BLaER1 (cell line): ENCODE measurements around the gene ZNF184.

ENCODE experiments used
- H3K27ac ChIP-seq: shearing (Covaris generic); formaldehyde crosslinking; 2 replicates; pipeline ENCODE4 v1.8.1; 2022
- H3K27me3 ChIP-seq: shearing (Covaris generic); formaldehyde crosslinking; 2 replicates; pipeline ENCODE4 v1.8.1; 2022
- H3K36me3 ChIP-seq: shearing (Covaris generic); formaldehyde crosslinking; 2 replicates; pipeline ENCODE4 v1.8.1; 2022
- H3K4me1 ChIP-seq: shearing (Covaris generic); formaldehyde crosslinking; 2 replicates; pipeline ENCODE4 v1.8.1; 2022
- H3K4me2 ChIP-seq: shearing (Covaris generic); formaldehyde crosslinking; 2 replicates; pipeline ENCODE4 v1.8.1; 2022
- H3K4me3 ChIP-seq: shearing (Covaris generic); formaldehyde crosslinking; 2 replicates; pipeline ENCODE4 v1.8.1; 2022
- H3K9ac ChIP-seq: shearing (Covaris generic); formaldehyde crosslinking; 2 replicates; pipeline ENCODE4 v1.8.1; 2022
- H3K9me3 ChIP-seq: shearing (Covaris generic); formaldehyde crosslinking; 2 replicates; pipeline ENCODE4 v1.8.1; 2022
- H4K20me1 ChIP-seq: shearing (Covaris generic); formaldehyde crosslinking; 2 replicates; pipeline ENCODE4 v1.8.1; 2022
- Cebpa-rat ChIP-seq: shearing (Covaris generic); IDR thresholded peaks from 2 replicates; pipeline ENCODE4 v1.8.1; 2022

ZNF184 gene

DNA sequence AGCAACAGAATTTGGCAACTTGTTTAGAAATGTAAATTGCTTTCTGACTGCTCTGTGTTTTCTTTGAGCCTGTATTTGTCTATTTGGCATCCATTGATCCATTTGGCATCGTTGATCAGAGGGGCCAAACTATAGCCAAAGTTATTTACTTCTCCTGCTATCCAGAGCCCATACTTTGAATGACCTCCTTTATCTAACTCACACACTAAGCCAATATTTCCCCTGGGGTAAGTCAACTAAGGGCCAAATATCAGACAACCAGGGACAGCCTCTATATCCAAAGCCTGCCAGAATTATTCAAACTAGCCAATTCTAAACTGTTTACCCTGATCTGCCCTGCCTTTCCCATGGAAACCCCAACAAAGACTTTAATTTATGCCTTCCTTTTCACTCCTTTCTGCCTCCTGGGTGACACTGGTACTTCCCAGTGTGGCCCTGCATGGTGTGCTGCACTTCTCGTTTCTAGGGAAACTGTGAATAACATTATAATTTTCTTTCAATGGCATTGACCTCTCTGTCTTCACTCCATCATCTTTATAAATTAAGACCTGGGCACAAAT lies 19.8 kb upstream of the ZNF184 start:
- no peaks in the 10 kb centered on the region for H3K4me1 ChIP-seq
- H3K4me2 ChIP-seq: no peak overlapping the region
- H3K9me3 ChIP-seq: peaks cover 14% of the 10 kb centered on the region
- no peaks in the 10 kb centered on the region for H4K20me1 ChIP-seq
- H3K36me3 ChIP-seq: no peaks in the 10 kb centered on the region
- TF ChIP-seq Cebpa-rat: no peak
- no peak overlapping the region for H3K27ac ChIP-seq
- peaks cover 11% of the 10 kb centered on the region; the same call in 1 of the 2 replicates for H3K27me3 ChIP-seq
- no peak overlapping the region for H3K9ac ChIP-seq
- H3K4me3 ChIP-seq: no peak overlapping the region

DNA sequence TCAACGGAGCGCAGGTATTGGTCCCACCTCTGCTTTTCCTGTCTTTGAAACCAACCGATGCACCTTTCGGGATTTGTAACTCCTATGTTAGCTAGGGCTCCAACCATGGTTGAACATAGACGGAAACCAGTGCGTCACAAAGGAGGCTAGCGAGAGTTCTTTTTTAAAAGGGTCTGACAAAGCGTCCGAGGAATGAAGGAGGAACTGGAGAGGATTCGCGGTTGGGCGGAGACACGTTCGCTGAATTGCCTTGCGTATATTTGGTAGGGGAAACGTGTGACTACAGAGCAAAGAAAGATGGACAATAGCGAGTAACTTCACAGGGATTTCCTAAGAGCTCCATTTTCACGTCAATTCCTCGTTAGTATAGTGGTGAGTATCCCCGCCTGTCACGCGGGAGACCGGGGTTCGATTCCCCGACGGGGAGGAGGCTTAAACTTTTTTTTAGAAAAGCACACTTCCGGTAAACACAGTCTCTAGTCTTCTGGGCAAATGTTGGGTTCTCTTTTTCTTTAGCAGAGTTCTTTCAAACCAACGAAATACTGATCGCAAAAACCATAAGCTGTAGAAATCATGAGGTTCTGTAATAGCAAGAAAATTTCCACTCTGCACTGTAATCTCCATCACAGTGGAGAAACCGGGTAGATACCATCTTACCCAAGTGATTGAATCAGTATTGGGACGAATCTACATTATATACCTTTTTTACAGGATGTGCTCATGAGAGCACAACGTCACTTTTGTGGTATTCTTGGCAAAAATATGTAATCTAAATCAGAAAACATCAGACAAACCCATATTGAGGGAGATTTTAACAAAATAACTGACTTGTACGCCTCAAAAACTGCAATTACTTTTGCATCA lies 6.6 kb upstream of the ZNF184 start:
- Histone ChIP-seq H4K20me1 (no peaks in the 10 kb centered on the region), H3K9me3 (no peaks in the 10 kb centered on the region), H3K27me3 (no peaks in the 10 kb centered on the region), H3K4me3 (peak overlapping the region; percentile 79), H3K36me3 (no peaks in the 10 kb centered on the region), H3K4me2 (peak overlapping the region; percentile 79), H3K4me1 (peaks cover 23% of the 10 kb centered on the region), H3K9ac (peak overlapping the region; percentile 96), H3K27ac (peak overlapping the region; percentile 95)
- TF ChIP-seq Cebpa-rat: no peak

DNA sequence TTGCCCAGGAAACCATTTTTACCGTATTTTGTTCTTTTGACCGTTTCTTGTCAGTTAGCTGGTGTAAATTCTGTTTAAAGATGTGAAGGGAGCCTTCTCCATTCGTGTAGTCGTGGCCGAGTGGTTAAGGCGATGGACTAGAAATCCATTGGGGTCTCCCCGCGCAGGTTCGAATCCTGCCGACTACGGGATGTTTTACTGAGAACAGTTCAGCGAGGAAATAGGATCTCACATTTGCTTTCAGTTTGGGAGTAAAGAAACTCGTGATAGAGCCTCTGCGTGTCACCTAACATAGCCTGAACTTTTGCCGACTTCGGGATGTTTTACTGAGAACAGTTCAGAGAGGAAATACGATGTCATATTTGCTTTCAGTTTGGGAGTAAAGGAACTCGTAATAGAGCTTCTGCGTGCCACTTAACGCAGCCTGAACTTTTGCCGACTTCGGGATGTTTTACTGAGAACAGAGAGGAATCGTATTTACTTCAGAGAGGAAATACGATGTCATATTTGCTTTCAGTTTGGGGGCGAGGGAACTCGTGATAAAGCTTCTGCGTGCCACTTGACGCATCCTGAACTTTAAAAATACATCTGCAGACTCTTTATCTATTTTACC lies 5.9 kb upstream of the ZNF184 start:
- Histone ChIP-seq H4K20me1 (no peaks in the 10 kb centered on the region), H3K9ac (peak overlapping the region; percentile 96), H3K36me3 (no peaks in the 10 kb centered on the region), H3K27me3 (no peaks in the 10 kb centered on the region), H3K9me3 (no peaks in the 10 kb centered on the region), H3K4me2 (peak overlapping the region; percentile 79), H3K4me1 (peaks cover 26% of the 10 kb centered on the region), H3K27ac (peak overlapping the region; percentile 95), H3K4me3 (peak overlapping the region; percentile 79)
- no peak for TF ChIP-seq Cebpa-rat

DNA sequence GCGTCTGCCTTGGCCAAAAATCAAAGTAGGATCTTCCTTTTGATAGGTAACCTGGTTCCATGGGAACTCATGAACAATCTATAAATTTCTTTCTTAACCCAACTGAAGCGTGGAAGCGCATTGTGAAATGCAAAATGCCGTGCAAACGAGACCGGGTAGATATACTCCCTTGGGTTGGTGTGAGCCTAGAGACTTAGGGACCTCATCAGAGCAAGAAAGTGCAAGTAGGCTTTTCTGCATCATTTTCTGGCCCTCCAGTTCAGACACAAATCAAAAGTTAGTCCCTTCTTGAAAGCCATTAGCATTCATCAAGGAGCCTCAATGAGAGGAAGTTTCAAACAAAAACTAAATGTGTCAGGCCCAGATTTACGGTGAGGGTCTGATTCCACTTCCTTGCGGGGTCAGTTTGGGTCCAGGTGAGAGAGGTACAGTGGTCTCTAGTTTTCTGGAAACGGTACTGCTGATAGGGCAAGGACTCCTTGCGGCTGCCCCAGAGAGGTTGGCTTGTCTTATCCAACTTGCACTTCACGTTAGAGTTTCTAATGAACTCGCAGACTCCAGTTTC lies 5.3 kb upstream of the ZNF184 start:
- Histone ChIP-seq H3K27me3 (no peaks in the 10 kb centered on the region), H3K27ac (peak overlapping the region; percentile 95), H3K9ac (peak overlapping the region; percentile 96), H3K4me3 (peak overlapping the region; percentile 79), H3K9me3 (no peaks in the 10 kb centered on the region), H3K4me1 (peaks cover 28% of the 10 kb centered on the region), H3K36me3 (no peaks in the 10 kb centered on the region), H4K20me1 (no peaks in the 10 kb centered on the region), H3K4me2 (peak overlapping the region; percentile 79)
- no peak for TF ChIP-seq Cebpa-rat

DNA sequence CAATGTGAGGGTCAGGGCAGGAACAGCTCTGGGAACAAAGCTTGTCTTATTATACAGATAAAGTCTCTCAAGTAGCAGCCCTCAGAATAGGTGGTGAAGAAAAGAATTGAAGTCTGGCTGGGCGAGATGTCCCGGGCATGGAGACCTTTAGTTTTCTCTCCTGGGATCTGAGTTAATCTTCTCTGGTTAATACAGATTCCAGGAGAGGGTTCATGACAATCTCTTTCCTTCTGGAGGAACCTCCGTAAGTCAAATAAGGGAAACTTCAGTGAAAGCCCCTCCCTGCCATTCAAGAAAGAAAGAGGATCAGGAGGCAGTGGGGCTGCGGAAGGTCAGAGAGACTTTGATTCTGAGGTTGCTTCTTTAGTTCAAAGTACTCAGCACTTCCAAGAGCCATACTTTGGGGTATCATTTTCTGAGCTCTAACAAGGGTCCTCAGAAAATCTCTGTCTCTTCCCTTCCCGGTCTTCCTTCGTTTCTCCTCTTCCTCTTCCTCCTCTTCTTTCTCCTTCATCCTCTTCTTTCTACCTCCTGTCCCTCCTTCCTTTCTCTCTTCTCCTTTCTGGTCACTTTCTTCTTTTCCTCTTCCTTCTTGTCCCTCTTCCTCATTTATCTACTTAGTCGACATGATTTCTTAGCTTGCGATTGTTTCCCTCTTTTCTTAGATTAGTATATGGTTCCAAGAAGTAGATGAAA lies 4.6 kb upstream of the ZNF184 start:
- Histone ChIP-seq H4K20me1 (no peaks in the 10 kb centered on the region), H3K9me3 (no peaks in the 10 kb centered on the region), H3K27ac (peak overlapping the region; percentile 95), H3K4me2 (peak overlapping the region; percentile 79), H3K9ac (peak overlapping the region; percentile 96; the same call in 1 of the 2 replicates), H3K4me1 (peaks cover 28% of the 10 kb centered on the region), H3K27me3 (no peaks in the 10 kb centered on the region), H3K36me3 (no peaks in the 10 kb centered on the region), H3K4me3 (peak overlapping the region; percentile 79)
- no peak for TF ChIP-seq Cebpa-rat

DNA sequence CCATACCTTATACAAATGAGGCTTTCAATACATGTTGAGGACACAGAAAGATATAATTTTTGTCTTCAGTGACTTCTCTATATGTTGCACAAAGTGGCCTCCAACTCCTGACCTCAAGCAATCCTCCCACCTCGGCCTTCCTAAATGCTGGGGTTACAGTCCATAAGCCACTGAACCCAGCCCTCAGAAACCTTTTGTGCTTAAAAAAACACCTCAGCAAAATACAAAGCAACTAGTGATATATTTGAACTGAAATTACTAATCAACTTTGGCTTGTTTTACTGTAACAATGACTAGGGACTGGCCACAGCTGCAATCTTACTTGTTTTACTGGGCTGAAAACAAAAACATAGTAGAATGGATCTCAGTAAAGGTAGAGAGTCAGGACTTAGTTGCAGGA lies 3.2 kb upstream of the ZNF184 start:
- Histone ChIP-seq H3K4me2 (no peak overlapping the region), H3K36me3 (no peaks in the 10 kb centered on the region), H3K9me3 (no peaks in the 10 kb centered on the region), H3K9ac (no peak overlapping the region), H3K27me3 (no peaks in the 10 kb centered on the region), H3K4me3 (no peak overlapping the region), H3K27ac (no peak overlapping the region), H3K4me1 (peaks cover 31% of the 10 kb centered on the region), H4K20me1 (no peaks in the 10 kb centered on the region)
- no peak for TF ChIP-seq Cebpa-rat

DNA sequence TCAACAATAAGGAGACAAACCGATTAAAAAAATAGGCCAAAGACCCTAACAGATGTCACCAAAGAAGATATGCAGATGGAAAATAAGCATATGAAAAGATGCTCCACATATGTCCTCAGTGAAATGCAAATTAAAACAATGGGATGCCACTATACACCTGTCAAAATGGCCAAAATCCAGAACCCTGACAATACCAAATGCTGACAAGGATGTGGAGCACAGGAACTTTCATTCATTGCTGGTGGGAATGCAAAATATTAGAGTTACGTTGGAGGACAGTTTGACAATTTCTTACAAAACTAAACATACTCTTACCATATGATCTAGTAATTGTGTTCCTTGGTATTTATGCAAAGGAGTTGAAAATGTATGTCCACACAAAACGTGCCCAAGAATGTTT lies 1.8 kb upstream of the ZNF184 start:
- H3K4me3 ChIP-seq: no peak overlapping the region
- no peak overlapping the region for H3K9ac ChIP-seq

DNA sequence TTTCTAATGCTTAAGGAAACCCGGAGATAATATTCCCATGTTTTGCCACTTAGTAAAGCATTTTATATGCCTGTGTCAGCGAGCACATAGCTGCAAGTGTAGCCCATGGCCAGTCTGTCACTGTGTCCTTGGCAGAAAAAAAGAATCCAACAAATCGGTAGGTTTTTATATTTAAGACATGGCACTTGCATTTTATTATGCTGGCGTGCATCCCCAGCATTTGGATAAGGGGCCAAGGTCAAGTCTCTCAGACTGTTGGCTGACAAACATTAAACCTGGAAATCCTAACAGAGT lies 1.2 kb upstream of the ZNF184 start:
- peaks cover 15% of the 10 kb centered on the region for H3K9me3 ChIP-seq
- H3K27ac ChIP-seq: no peak overlapping the region
- peaks cover 37% of the 10 kb centered on the region for H3K4me1 ChIP-seq
- peaks cover 14% of the 10 kb centered on the region for H3K36me3 ChIP-seq
- no peaks in the 10 kb centered on the region for H3K27me3 ChIP-seq
- no peaks in the 10 kb centered on the region for H4K20me1 ChIP-seq
- H3K9ac ChIP-seq: no peak overlapping the region
- peak overlapping the region; percentile 77 for H3K4me2 ChIP-seq
- peak overlapping the region; percentile 89 for H3K4me3 ChIP-seq
- no peak for TF ChIP-seq Cebpa-rat

More for the DNA sequence above, 1.8 kb upstream of the ZNF184 start:
- no peak for TF ChIP-seq Cebpa-rat
- Histone ChIP-seq H3K4me2 (no peak overlapping the region), H3K27ac (no peak overlapping the region), H3K4me1 (peaks cover 37% of the 10 kb centered on the region), H3K27me3 (no peaks in the 10 kb centered on the region), H3K36me3 (peaks cover 9% of the 10 kb centered on the region), H4K20me1 (no peaks in the 10 kb centered on the region), H3K9me3 (peaks cover 9% of the 10 kb centered on the region)

DNA sequence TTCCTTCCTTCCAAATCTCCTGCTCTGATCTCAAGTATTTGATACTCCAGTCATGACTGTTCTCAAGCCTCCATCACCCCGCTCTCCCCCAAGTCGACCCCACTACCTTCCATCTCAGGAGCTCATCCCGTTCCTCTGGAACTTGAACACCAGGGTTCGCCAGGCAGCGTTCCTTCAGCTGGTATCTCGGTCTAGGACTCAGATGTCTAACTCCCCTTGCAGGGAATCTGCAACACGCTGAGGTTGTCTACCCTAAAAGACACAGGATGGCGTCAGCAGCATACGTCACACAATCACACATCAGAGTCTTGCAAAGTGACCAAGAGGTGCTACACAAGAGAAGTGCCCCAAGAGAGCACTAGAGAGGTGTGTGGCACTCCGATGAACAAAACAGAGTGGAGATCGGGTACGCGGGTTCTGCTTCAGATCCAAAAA lies 706 bp downstream of the ZNF184 start:
- H3K4me3 ChIP-seq: peak overlapping the region; percentile 89
- peaks cover 25% of the 10 kb centered on the region for H3K4me1 ChIP-seq
- no peaks in the 10 kb centered on the region for H3K27me3 ChIP-seq
- H3K9ac ChIP-seq: peak overlapping the region; percentile 92
- H4K20me1 ChIP-seq: no peaks in the 10 kb centered on the region
- H3K4me2 ChIP-seq: peak overlapping the region; percentile 77
- H3K9me3 ChIP-seq: peaks cover 34% of the 10 kb centered on the region
- H3K36me3 ChIP-seq: peaks cover 34% of the 10 kb centered on the region
- peak overlapping the region; percentile 94 for H3K27ac ChIP-seq
- TF ChIP-seq Cebpa-rat: no peak
